ENCODE data around the gene TRIP13.
"Not testable (repeated sequence)": the region's sequence is repeated elsewhere in the genome, so short reads cannot be mapped to it uniquely, and the experiment has no call there.

The TRIP13 gene

GRCh38 chr5:923281-923873, 30.7 kb downstream of the TRIP13 start:
- Histone ChIP-seq H3K27me3 (ENCODE audit: low read depth, low read length) (no peaks in the 10 kb centered on the region), H3K4me3 (ENCODE audit: low read length) (no peak overlapping the region), H3K27ac (ENCODE audit: low read length) (no peak overlapping the region), H2AFZ (ENCODE audit: low read depth, low read length) (no peak overlapping the region), H3K79me2 (ENCODE audit: low read length) (no peaks in the 10 kb centered on the region), H3K4me1 (ENCODE audit: low read length) (no peaks in the 10 kb centered on the region), H4K20me1 (ENCODE audit: insufficient read depth, low read length) (no peaks in the 10 kb centered on the region), H3K9ac (ENCODE audit: low read length) (no peak overlapping the region), H3K9me3 (ENCODE audit: insufficient read depth, low read length) (no peaks in the 10 kb centered on the region), H3K4me2 (ENCODE audit: low read length) (no peak overlapping the region), H3K36me3 (replicated peaks; ENCODE audit: low read depth, low read length) (no peaks in the 10 kb centered on the region)
- TF ChIP-seq EZH2phosphoT487 (IDR thresholded peaks at IDR 0.05; ENCODE audit: low read depth) (no peak), CTCF (IDR thresholded peaks at IDR 0.05; ENCODE audit: low read depth, low read length) (peak; percentile 70)

GRCh38 chr5:926417-927171, 33.9 kb downstream of the TRIP13 start:
- no peak overlapping the region for H3K27ac ChIP-seq (ENCODE audit: low read length)
- H3K9me3 ChIP-seq (ENCODE audit: insufficient read depth, low read length) = no peaks in the 10 kb centered on the region
- H3K4me1 ChIP-seq (ENCODE audit: low read length) = no peaks in the 10 kb centered on the region
- no peak overlapping the region for H2AFZ ChIP-seq (ENCODE audit: low read depth, low read length)
- no peak overlapping the region for H3K9ac ChIP-seq (ENCODE audit: low read length)
- no peak overlapping the region for H3K4me3 ChIP-seq (ENCODE audit: low read length)
- no peak overlapping the region for H3K4me2 ChIP-seq (ENCODE audit: low read length)
- no peaks in the 10 kb centered on the region for H3K36me3 ChIP-seq (replicated peaks; ENCODE audit: low read depth, low read length)
- H4K20me1 ChIP-seq (ENCODE audit: insufficient read depth, low read length) = no peaks in the 10 kb centered on the region
- H3K27me3 ChIP-seq (ENCODE audit: low read depth, low read length) = no peaks in the 10 kb centered on the region
- no peaks in the 10 kb centered on the region for H3K79me2 ChIP-seq (ENCODE audit: low read length)
- TF ChIP-seq EZH2phosphoT487 (IDR thresholded peaks at IDR 0.05; ENCODE audit: low read depth) = no peak
- no peak for TF ChIP-seq CTCF (IDR thresholded peaks at IDR 0.05; ENCODE audit: low read depth, low read length)

GRCh38 chr5:927172-928015, 34.7 kb downstream of the TRIP13 start:
- TF ChIP-seq CTCF (IDR thresholded peaks at IDR 0.05; ENCODE audit: low read depth, low read length) = no peak
- TF ChIP-seq EZH2phosphoT487 (IDR thresholded peaks at IDR 0.05; ENCODE audit: low read depth) = no peak
- H3K4me1 ChIP-seq (ENCODE audit: low read length) = no peaks in the 10 kb centered on the region
- H3K27me3 ChIP-seq (ENCODE audit: low read depth, low read length) = no peaks in the 10 kb centered on the region
- no peak overlapping the region for H3K27ac ChIP-seq (ENCODE audit: low read length)
- H4K20me1 ChIP-seq (ENCODE audit: insufficient read depth, low read length) = no peaks in the 10 kb centered on the region
- no peaks in the 10 kb centered on the region for H3K36me3 ChIP-seq (replicated peaks; ENCODE audit: low read depth, low read length)
- no peaks in the 10 kb centered on the region for H3K79me2 ChIP-seq (ENCODE audit: low read length)
- H3K9me3 ChIP-seq (ENCODE audit: insufficient read depth, low read length) = no peaks in the 10 kb centered on the region
- H3K9ac ChIP-seq (ENCODE audit: low read length) = no peak overlapping the region
- no peak overlapping the region for H3K4me2 ChIP-seq (ENCODE audit: low read length)
- no peak overlapping the region for H2AFZ ChIP-seq (ENCODE audit: low read depth, low read length)
- no peak overlapping the region for H3K4me3 ChIP-seq (ENCODE audit: low read length)

GRCh38 chr5:929182-929581, 36.5 kb downstream of the TRIP13 start:
- not testable (repeated sequence) for H3K4me1 ChIP-seq (ENCODE audit: low read length); H3K36me3 ChIP-seq (replicated peaks; ENCODE audit: low read depth, low read length); H3K4me3 ChIP-seq (ENCODE audit: low read length); H3K27ac ChIP-seq (ENCODE audit: low read length); H3K27me3 ChIP-seq (ENCODE audit: low read depth, low read length); H3K9ac ChIP-seq (ENCODE audit: low read length); H3K79me2 ChIP-seq (ENCODE audit: low read length); H4K20me1 ChIP-seq (ENCODE audit: insufficient read depth, low read length); H3K4me2 ChIP-seq (ENCODE audit: low read length); H3K9me3 ChIP-seq (ENCODE audit: insufficient read depth, low read length); H2AFZ ChIP-seq (ENCODE audit: low read depth, low read length)
